GM18498 (cell line): ENCODE data around the gene HSP90AA1.
"Not testable (repeated sequence)": the region's sequence is repeated elsewhere in the genome, so short reads cannot be mapped to it uniquely, and the experiment has no call there.

Experiments
- ATAC-seq: cut with Tn5 transposase; IDR thresholded peaks from one replicate; pipeline ENCODE4 v1.9.1; 2021; ENCODE audit warnings: mild to moderate bottlenecking, moderate library complexity; ENCODE audit not compliant: unreplicated experiment

The HSP90AA1 gene

DNA sequence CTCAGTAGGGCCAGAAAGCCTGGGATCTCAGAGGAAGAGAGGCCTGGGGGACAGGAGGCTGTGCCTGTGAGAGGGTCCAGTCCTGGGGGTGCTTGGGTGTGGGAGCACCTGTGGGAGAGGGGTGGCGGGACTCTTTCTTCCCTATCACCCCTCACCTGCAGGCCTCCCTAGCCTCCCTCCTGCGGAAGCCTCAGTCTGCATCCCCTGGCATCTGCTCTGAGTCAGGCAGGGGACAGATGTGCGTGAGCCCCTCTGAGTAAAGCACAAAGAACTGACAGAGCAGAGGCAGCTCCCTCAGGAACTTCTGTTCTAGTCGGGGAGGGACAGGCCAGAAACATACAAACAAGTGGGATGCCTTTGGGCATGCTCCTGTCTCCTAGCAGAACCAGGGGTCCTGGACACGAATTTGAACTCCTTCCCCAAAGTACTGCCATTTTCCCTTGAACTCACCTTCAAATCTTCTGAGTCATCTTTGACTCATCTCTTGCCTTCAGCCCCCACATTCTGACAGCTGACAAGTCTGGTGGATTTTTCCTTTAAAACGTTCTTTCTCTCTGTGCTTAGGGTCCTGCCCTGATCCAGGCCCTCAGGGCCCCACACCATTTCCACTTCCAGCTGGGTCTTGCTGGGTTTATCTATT, 8.5 kb upstream of the HSP90AA1 start:
- ATAC-seq = no peak

DNA sequence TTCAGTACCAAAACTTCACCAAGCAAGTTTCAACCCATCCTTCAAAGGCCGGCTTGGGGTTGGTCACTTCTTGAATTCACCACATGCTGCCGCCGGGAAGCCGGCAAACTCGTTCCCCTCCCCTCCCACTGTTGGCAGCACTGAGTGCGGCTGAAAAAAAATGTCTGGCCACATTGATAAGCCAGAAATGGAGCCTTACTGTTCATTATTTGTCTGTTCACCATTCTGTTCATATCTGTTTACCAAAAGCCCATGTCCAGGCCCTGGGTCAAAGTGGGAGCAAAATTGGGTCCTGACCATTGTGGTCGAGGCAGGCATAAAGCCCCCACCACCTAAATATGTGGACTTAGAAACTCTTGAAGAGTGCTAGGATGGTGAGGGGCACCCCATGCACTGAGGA, 7.3 kb upstream of the HSP90AA1 start:
- no peak for ATAC-seq

DNA sequence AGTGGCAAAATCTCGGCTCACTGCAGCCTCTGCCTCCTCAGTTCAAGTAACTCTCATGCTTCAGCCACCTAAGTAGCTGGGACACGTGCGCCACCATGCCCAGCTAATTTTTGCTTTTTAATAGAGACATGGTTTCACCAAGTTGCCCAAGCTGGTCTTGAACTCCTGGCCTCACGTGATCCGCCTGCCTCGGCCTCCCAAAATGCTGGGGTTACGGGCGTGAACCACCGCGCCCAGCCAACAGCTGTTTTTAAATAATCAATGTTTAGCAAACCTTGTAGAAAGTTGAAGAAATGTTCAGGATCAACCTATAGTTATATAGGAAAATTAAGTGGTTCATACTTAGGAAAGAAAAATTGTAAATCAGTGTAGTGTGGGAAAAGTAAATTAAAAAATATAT, 6.0 kb upstream of the HSP90AA1 start:
- ATAC-seq = no peak

DNA sequence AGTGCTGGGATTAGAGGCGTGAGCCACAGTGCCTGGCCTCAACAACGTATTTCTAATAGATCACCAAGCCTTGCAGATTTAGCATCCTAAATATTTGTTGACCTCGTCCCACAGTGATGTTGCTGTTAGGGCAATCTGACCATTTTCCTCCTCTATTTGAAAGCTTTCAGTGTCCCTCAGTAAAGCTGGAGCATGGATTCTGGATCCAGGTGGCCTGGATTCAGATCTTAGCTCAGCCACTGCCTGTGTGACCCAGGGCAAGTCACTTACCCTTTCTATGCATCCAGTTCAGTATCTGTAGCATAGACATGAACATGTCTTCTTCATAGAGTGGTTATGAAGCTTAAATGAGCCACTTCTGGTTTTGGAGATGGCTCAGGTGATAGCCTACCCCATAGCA, 3.9 kb upstream of the HSP90AA1 start:
- no peak for ATAC-seq

DNA sequence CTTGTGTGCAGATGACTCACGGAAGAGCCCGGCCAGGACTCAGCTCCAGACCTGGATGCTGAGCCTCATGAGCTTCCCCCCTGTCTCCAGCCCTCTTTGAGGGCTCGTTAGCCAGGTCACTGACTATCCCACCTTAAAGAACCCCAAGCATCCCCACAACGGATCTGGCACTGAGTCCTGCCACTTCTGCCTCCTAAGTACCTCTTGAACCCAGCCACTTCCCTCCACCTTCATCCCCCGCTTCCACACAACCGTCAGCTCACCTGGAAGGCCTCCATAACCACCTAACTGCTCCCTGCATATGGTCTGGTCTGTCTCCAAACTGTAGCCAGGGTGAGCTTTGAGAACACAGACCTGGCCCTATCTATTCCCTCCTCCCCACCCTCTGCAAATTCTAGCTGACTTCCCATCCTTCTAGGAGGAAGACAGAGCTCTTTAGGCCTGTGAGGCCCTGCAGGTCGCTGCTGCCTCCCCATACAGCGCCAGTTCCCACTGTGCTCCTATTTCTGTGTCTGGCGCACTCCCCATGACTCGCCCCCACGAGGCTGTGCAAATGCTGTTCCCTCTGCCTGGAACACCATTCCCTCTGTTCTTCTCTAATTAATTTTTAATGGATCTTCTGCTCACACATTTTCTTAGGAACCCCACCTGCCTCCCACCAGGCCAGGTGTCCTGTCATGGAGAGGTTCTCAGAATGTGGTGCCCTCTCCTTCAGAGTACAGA, 2.9 kb upstream of the HSP90AA1 start:
- ATAC-seq = no peak

DNA sequence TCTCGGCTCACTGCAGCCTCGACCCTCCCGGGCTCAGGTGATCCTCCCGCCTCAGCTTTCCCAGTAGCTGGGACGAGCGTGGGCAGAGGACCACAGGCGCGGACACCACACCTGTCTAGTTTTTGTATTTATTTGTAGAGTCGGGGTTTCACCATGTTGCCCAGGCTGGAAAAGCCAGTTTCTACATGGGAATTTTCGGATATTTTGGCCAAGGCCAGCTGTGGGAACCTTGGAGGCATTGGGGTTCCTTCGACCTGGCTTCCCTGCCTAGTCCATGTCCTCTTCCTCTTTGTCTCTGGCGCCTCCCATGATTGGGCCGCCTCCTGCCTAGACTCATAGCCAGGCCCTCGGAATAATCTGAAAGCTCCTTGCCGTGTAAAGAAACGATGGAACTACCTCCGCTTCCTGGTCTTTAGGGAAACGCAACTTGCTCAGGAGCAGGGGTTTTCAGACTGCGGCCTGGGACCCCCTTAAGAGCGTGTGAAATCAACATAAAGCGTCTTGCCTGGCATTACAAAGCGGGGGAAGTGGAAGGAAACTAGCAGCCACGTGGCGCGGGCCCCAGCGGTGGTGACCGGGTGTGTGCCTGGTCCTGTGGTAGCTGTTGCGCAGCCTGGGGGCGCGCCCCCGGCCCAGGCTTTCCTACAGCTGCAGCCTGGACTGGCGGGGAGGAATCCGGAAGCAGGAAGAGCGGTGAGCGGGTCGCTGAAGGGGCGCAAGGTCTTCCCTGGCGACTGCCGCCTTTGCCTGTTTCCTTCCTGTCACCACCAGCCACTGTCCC, 1.4 kb upstream of the HSP90AA1 start:
- ATAC-seq = no peak

DNA sequence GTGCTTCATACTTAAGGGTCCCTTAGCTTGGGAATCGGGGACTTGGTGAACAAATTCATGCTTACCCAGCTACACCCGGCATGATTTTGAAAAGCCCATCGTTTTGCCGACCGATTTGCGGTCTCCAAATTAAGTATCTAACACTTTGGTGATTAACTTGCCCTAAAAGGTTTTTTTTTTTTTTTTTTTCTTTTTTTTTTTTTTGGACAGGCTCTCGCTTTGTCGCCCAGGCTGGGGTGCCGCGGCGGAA, 843 bp upstream of the HSP90AA1 start:
- no peak for ATAC-seq

DNA sequence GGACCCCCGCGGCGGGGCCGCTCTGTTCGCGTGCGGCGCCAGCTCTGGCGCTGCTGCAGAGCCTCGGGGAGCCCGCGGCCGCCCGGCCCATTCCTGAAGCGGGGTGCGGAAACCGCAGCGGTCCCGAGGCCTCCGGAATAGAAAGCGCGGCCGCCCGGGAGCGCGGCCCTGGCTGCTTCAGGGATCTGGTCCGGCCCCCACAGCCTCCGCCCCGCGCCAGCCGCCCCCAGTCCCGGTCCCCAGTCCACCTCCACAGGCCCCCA, 204 bp downstream of the HSP90AA1 start:
- no peak for ATAC-seq

DNA sequence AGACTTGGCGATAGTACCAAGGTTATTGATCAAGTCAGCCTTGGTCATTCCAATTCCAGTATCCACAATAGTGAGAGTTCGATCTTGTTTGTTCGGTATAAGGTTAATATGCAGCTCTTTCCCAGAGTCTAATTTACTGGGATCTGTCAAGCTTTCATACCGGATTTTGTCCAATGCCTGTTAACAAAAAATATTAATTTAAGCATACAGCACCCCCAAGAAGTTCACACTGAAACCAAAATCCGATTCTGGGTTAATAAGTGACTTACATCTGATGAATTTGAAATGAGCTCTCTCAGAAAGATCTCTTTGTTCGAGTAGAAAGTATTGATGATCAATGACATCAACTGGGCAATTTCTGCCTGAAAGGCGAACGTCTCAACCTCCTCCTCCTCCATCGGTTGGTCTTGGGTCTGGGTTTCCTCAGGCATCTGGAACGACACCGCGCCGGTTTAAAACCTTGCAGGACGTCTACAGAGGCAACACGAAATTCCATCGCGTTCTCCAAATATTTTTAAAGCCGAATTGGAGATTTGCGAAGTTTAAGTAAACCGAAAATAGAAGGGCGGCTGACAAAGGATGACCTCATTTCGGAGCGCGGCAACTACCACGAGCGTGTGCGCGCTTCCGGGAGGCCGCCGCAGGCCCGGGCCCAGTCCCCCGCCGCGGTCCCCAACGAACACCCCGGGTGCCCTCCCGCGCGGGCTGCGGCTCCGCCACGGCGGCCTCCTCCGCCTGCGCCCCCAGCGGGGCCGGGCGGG, 716 bp downstream of the HSP90AA1 start:
- peak; percentile 38 for ATAC-seq

DNA sequence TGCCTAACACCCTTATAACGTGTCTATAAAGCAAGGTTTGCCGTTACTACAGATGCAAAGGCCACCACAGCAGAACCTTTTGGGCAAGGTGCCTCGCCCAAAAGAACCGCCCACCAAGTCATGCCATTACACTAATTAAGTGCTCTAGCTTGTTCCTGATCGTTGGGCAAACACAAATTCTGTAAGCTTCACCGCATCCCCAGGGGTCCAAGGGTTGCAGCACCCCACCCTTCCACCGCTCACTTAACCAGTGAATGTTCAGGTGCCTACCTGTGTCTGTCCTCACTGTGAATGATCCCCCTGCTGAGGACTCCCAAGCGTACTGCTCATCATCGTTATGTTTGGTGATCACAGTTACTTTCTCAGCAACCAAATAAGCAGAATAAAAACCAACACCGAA, 1.4 kb downstream of the HSP90AA1 start:
- no peak for ATAC-seq

DNA sequence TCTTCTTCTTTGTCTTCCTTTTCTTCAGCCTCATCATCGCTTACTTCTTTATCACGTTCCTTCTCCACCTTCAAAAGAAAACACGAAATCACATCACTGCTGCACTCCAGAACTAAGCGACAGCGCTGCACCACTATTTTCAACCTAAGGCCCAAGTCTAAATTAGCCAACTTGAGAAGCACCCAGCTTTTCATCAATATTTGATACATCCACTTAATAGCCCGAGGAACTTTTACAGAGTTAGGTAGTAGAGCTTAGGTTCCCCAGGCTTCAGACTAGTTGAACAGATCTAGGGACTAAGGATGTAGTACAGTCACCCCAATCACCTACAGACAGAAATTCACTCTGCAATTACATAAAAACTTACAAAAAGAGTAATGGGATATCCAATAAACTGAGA, 1.9 kb downstream of the HSP90AA1 start:
- no peak for ATAC-seq

DNA sequence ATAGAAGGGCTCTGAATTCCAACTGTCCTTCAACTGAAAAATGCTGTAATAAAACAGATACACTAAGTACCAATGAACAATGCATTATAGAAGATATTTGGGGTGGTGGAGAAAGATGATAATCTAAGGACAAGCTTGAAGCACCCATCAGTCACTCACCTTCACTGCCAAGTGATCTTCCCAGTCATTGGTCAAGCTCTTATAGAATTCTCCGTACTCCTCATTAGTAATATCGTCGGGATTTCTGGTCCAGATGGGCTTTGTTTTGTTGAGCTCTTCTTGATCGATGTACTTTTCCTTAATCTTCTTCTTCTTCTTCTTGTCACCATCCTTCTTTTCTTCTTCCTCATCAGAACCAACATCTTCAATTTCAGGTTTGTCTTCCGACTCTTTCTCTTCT, 2.3 kb downstream of the HSP90AA1 start:
- ATAC-seq = not testable (repeated sequence)

DNA sequence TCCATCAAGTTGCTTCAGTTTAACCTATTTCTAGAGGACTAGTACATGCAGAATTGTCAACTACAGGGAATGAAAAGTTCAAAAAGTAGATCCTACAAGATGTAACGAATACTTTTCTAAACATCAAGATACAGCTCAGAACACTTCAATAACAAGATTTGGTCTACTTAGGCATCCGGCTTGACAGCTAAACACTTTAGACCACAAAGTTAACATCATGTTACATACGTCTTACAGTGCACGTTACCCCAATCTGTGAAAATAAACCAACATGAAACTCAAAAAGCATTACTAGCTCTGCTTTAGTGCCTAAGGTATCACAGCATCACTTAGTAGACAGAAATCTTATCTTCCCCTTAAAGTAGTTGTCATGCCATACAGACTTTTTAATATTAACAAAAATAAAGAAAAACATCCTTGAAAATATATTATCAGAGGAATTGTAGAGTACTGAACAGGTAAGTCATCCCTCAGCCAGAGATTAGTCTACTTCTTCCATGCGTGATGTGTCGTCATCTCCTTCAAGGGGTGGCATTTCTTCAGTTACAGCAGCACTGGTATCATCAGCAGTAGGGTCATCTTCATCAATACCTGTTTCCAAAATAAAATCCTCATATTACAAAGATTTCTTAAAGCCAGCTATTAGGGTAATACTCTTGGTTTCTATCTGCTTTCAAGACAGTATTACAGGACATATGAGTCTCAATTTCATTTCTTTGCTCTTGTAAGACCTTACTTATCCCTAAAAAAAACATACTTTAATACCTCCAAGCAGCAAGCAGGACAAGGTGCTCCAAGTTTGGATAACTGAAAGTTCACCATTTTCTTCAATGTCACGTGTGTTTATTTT, 5.4 kb downstream of the HSP90AA1 start:
- ATAC-seq = no peak

DNA sequence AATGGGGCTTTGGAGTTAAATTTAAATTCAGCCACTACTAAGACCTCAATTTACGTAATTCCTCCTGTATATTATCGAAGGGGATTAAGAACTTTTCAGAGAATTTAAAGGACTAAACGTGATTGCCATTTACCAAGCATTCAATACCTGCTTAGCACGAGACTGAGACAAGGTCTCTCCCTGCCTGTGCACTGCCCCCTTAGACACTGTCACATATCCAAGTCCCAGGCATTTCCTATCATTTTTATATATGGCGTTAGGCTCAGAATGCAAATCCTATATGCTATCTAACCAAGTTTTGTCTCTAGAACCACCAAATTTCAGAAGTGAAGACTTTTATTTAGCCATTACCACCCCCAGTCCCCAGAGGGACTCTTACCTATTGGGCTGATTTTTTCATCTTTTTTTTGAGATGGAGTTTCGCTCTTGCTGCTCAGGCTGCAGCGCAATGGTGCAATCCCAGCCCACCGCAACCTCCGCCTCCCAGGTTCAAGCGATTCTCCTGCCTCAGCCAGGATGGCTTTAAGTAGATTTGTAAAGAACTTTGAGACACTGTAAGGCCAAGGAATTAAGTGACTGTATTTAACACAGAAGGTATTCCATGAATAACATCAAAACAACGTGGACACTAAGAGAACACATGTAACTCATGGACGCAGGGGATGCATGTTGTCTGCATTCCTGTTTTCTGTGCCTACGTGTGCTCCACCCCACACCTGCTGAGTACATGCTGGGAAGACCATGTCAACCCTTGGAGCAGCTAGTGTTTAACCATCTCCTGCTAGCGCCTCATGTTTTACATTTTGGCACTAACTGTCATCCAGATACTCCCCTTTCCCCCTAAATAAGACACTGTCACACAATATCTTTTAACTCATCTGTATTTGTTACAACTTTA, 6.4 kb downstream of the HSP90AA1 start:
- no peak for ATAC-seq

DNA sequence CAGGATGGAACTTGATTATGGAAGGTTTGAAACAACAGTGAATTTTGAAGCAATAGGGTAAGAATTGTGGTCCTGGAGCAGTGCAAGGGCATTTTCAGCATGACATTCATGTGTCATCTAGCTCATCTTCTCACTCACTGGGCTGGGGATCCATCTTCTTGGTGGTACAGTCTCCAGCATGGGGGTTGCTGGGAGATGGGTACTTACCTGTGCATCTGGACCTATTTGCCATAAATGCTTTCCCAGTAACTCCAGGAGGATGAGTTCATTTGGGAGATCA, 7.2 kb downstream of the HSP90AA1 start:
- no peak for ATAC-seq

DNA sequence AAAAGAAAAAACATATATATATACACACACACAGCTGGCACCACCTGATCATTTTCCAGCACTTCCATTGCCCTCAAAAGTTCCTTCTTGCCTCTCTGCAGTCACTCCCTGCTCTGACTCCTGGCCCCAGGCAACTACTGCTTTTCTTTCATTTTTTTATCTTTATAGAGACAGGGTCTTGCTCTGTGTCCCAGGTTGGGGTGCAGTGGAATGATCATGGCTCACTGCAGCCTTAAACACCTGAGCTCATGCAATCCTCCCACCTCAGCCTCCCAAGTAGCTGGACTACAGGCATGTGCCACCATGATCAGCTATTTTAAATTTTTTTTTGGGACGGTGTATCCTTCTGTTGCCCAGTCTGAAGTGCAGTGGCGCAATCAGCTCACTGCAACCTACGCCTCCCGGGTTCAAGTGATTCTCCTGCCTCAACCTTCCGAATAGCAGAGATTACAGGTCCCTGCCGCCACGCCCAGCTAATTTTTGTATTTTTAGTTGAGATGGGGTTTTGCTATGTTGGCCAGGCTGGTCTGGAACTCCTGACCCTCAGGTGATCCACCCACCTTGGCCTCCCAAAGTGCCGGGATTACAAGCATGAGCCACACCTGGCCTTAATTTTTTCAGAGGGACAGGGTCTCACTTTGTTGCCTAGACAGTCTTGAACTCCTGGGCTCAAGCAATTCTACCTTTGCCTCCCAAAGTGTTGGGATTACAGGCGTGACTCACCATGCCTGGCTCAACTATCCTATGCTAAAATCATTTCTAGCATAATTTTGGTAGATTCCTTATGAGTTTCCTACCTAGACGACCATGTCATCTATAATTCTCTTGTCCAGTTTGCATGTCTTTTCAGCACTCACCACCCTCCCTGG, 7.8 kb downstream of the HSP90AA1 start:
- ATAC-seq = no peak

DNA sequence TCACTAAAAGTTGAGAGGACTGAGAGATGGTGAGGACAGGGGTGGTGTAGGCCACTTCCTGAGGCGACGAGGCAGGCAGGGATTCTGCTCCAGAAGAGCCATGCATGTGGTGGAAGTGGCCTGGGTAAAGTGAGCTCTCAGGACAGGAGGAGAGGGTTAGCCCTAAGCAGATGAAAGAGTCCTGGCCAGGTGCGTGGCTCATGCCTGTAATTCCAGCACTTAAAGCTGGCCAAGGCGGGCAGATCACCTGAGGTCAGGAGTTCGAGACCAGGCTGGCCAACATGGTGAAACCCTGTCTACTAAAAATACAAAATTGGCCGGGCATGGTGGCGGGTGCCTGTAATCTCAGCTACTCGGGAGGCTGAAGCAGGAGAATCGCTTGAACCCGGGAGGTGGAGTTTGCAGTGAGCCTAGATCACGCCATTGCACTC, 8.5 kb downstream of the HSP90AA1 start:
- ATAC-seq = not testable (repeated sequence)

DNA sequence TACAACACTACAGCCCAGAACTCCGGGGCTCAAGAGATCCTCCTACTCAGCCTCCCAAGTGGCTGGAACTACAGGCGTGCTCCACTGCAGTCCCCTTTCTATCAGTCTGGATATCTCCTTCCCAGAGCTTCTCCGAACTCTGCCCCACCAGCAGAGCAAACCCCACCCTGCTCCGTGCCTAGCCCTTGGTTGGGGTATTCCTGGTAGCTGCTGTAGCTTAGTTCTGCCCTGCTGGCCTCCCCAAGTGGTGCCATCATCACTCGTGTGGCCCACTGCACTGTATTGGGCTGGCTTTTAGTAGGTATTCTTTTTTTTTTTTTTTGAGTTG, 9.5 kb downstream of the HSP90AA1 start:
- ATAC-seq = no peak

DNA sequence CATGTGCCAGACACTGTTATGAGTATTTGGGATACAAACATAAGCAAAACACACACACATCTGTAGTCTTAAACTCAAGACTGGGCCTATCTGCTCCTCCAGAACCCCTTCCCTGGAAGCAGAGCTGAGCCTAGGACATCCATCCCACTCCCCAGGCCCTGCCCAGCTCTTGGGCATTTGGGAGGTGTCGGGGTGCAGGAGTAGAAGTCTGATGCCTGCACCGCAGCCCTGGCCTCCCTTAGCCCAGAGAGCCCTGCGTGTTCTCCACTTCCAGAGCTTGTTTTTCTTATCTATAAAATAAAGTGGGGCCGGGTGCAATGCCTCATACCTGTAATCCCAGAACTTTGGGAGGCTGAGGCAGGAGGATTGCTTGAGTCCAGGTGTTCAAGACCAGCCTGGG, 11.7 kb downstream of the HSP90AA1 start:
- ATAC-seq = no peak
